Karpas-422 (cell line): Measurements from ENCODE around the gene SLC25A41. TPM values are rescaled to one million over a fixed set of nuclear protein-coding genes. Genes with fewer than 3 reads are reported as not detected.

Source experiments
- DNase-seq: peaks from one replicate; pipeline ENCODE4 v3.0.0-alpha.2; 2015
- H2AFZ ChIP-seq: fragments of 200-600 bp; sonication (generic); 2 replicates; pipeline ENCODE4 v1.6.1; 2014; ENCODE audit warnings: antibody characterized with exemption, low read length, mixed read lengths
- H3K27ac ChIP-seq: fragments of 200-600 bp; sonication (generic); 2 replicates; pipeline ENCODE4 v1.5.1; 2014; ENCODE audit warnings: mild to moderate bottlenecking, low read length, moderate library complexity
- H3K27me3 ChIP-seq: fragments of 200-600 bp; sonication (generic); 2 replicates; pipeline ENCODE4 v1.6.1; 2014; ENCODE audit warnings: low read length, mixed read lengths
- H3K36me3 ChIP-seq: fragments of 200-600 bp; sonication (generic); 2 replicates; pipeline ENCODE4 v1.6.1; 2014; ENCODE audit warnings: low read length, mixed read lengths; ENCODE audit not compliant: insufficient read depth
- H3K4me1 ChIP-seq: fragments of 200-600 bp; sonication (generic); 2 replicates; pipeline ENCODE4 v1.6.1; 2014; ENCODE audit warnings: mild to moderate bottlenecking, low read length, mixed read lengths
- H3K4me2 ChIP-seq: fragments of 200-600 bp; sonication (generic); 2 replicates; pipeline ENCODE4 v1.6.1; 2014; ENCODE audit warnings: low read length, low read depth, mild to moderate bottlenecking; ENCODE audit not compliant: poor library complexity, severe bottlenecking
- H3K4me3 ChIP-seq: fragments of 200-600 bp; sonication (generic); 2 replicates; pipeline ENCODE4 v1.5.1; 2014; ENCODE audit warnings: mild to moderate bottlenecking, antibody characterized with exemption, low read length, mixed read lengths
- H3K79me2 ChIP-seq: fragments of 200-600 bp; sonication (generic); 2 replicates; pipeline ENCODE4 v1.6.1; 2014; ENCODE audit warnings: mild to moderate bottlenecking, low read length, mixed read lengths
- H3K9ac ChIP-seq: fragments of 200-600 bp; sonication (generic); 2 replicates; pipeline ENCODE4 v1.6.0; 2014; ENCODE audit warnings: low read length
- H3K9me2 ChIP-seq: fragments of 200-600 bp; sonication (generic), shearing (Covaris generic); replicated peaks from 2 replicates; pipeline ENCODE4 v1.6.0; 2014; ENCODE audit warnings: mild to moderate bottlenecking, low read length, moderate library complexity; ENCODE audit not compliant: insufficient read depth
- H3K9me3 ChIP-seq: fragments of 300-700, 200-600 bp; sonication (generic); 2 replicates; pipeline ENCODE4 v1.6.1; 2014; ENCODE audit warnings: low read length, mixed read lengths
- H4K20me1 ChIP-seq: fragments of 200-600 bp; sonication (generic); 2 replicates; pipeline ENCODE4 v1.6.1; 2014; ENCODE audit warnings: mild to moderate bottlenecking, antibody characterized with exemption, low read length, low read depth; ENCODE audit not compliant: insufficient read depth
- total RNA-seq: library from RNA; depleted of rRNA; stranded (reverse); fragments of >200 nt; shearing (Covaris generic); gene quantifications from 2 replicates; pipeline ENCODE4 v1.2.3, GENCODE V29; 2014; ENCODE audit warnings: low replicate concordance

SLC25A41 gene
- total RNA-seq, 1 experiment from 2014 or later: 1.4 TPM

DNA sequence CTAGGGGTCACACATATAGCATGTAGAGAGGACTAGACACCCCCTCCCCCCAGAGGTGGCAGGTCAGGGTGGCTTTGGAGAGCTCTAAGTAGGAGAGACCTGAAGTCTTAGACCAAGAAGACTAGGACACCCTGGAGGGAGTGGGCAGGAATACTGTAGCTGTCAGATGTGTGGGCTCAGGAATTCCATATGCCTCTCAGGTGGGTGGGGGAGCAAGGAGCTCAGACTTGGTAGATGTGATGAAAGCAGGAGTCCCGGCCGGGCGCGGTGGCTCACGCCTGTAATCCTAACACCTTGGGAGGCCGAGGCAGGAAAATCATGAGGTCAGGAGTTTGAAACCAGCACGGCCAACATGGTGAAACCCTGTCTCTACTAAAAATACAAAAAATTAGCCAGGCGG is 32.1 kb upstream of the SLC25A41 start:
- H3K79me2 ChIP-seq: no peaks in the 10 kb centered on the region
- no peak for DNase-seq
- H3K4me2 ChIP-seq: no peak overlapping the region
- no peaks in the 10 kb centered on the region for H4K20me1 ChIP-seq
- H3K36me3 ChIP-seq: no peaks in the 10 kb centered on the region
- no peaks in the 10 kb centered on the region for H3K27me3 ChIP-seq
- H3K4me1 ChIP-seq: peaks cover 2% of the 10 kb centered on the region
- no peak overlapping the region for H3K9ac ChIP-seq
- no peaks in the 10 kb centered on the region for H3K9me2 ChIP-seq
- H2AFZ ChIP-seq: no peak overlapping the region
- no peaks in the 10 kb centered on the region for H3K9me3 ChIP-seq
- H3K4me3 ChIP-seq: no peak overlapping the region
- H3K27ac ChIP-seq: no peak overlapping the region

GRCh38 chr19:6465006-6465405 is 31.4 kb upstream of the SLC25A41 start:
- Histone ChIP-seq H4K20me1 (no peaks in the 10 kb centered on the region), H3K9me3 (no peaks in the 10 kb centered on the region), H3K9ac (no peak overlapping the region), H3K4me2 (no peak overlapping the region), H3K9me2 (no peaks in the 10 kb centered on the region), H3K27ac (no peak overlapping the region), H3K27me3 (no peaks in the 10 kb centered on the region), H3K36me3 (no peaks in the 10 kb centered on the region), H2AFZ (no peak overlapping the region), H3K79me2 (no peaks in the 10 kb centered on the region), H3K4me3 (no peak overlapping the region), H3K4me1 (peaks cover 4% of the 10 kb centered on the region)
- no peak for DNase-seq

DNA sequence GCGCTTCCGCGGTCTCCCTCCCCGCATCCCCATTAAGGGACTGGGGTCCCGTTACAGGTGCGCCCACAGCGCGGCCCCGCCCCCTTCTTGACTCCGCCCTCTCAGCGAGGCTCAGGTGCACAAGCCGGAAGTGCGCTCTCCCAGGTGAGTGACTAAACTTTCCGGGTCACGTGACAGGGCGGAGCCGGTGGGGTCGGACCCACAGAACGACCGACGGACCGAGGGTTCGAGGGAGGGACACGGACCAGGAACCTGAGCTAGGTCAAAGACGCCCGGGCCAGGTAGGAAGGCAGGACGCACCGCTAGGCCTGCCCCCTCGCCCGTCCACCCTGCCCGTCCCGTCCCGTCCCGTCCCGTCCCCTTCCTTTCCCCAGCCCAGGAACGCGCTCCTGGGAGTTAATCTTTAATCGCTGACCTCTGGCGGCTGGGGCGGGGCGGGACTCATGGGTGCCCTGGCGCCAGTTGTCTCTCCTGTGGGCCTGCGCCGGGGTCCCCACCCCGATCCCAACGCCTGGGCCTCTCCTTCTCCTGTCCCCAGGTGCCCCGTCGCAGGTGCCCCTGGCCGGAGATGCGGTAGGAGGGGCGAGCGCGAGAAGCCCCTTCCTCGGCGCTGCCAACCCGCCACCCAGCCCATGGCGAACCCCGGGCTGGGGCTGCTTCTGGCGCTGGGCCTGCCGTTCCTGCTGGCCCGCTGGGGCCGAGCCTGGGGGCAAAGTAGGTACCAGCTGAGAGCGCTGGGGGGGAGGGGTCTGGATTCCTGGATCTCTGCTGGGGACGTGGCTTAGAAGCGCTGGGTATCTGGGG is 30.7 kb upstream of the SLC25A41 start, which contains the start of gene CRB3:
Gene CRB3, plus strand, starts transcription at position 202 of the 804 bp plus-strand sequence. Its CDS starts 431 bp downstream, at position 633.
- Histone ChIP-seq H3K4me3 (no peak within 1 kb of the TSS), H3K9me3 (no peaks in the 10 kb centered on the region), H3K4me1 (peaks cover 6% of the 10 kb centered on the region), H3K27me3 (no peaks in the 10 kb centered on the region), H3K36me3 (no peaks in the 10 kb centered on the region), H3K9ac (no peak within 1 kb of the TSS), H3K9me2 (no peaks in the 10 kb centered on the region), H3K79me2 (peaks cover 1% of the 10 kb centered on the region), H3K27ac (no peak within 1 kb of the TSS), H3K4me2 (no peak within 1 kb of the TSS), H2AFZ (no peak within 1 kb of the TSS), H4K20me1 (no peaks in the 10 kb centered on the region)
- DNase-seq: no peak

DNA sequence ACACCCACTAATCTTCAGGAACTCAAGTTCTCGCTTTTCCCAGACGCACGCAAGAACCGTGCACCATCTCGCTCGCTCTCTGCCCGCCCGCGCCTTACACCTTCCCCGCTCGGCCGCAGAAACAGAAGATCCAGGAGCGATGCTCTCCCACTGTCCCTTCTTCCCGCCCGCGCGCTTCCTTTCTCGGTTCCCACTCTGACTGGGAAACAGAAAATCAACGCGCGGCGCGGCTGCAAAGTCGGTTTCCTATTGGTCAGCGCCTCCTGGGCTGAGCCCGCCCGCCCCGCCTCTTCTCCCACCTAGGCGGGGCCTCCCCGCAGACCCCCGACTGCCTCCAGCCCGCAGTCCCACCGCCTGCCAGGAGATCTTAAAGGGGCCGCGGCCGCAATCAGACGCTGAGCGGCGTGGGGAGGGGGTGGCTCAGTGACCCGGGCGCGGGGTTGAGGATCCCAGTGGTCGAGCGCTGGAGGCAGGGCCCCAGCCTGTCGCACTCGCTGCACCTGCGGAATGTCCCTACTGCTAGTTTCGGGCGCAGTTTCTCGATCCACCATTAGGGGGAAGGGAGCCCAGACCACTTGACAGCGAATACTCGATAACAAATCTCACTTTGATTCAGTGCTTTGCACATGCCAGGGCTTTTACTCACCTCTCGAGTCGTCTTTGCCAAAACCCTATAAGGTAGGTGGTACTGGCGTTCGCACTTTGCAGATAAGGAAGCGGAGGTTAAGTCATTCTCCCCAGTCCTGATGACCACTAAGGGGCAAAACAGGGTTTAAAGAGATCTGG is 26.7 kb upstream of the SLC25A41 start:
- Histone ChIP-seq H2AFZ (peak overlapping the region; percentile 72; the same call in 1 of the 2 replicates), H3K4me1 (peaks cover 26% of the 10 kb centered on the region), H3K27ac (peak overlapping the region; percentile 29; the same call in 1 of the 2 replicates), H3K27me3 (no peaks in the 10 kb centered on the region), H3K4me3 (peak overlapping the region; percentile 91), H3K9me3 (no peaks in the 10 kb centered on the region), H4K20me1 (no peaks in the 10 kb centered on the region), H3K9ac (peak overlapping the region; percentile 77), H3K36me3 (peaks cover 7% of the 10 kb centered on the region), H3K9me2 (no peaks in the 10 kb centered on the region), H3K4me2 (peak overlapping the region; percentile 84), H3K79me2 (peaks cover 10% of the 10 kb centered on the region)
- peak; percentile 99 for DNase-seq

- Histone ChIP-seq H3K36me3 (peaks cover 15% of the 10 kb centered on the region), H4K20me1 (no peaks in the 10 kb centered on the region), H3K79me2 (peaks cover 10% of the 10 kb centered on the region), H2AFZ (peak within 1 kb of the TSS; percentile 72; the same call in 1 of the 2 replicates), H3K9ac (peak within 1 kb of the TSS; percentile 77), H3K4me3 (peak within 1 kb of the TSS; percentile 91), H3K4me2 (peak within 1 kb of the TSS; percentile 84), H3K27me3 (no peaks in the 10 kb centered on the region), H3K9me3 (peaks cover 2% of the 10 kb centered on the region; the same call in 1 of the 2 replicates), H3K9me2 (no peaks in the 10 kb centered on the region), H3K4me1 (peaks cover 26% of the 10 kb centered on the region), H3K27ac (peak within 1 kb of the TSS; percentile 73)
- peak; percentile 89 for DNase-seq
These were observed 25.9 kb upstream of the SLC25A41 start, which contains the start of gene SLC25A23 for GRCh38 chr19:6459262-6460098. Gene SLC25A23, minus strand, starts transcription at chr19:6459792. Its CDS starts 164 bp downstream, at chr19:6459628.

DNA sequence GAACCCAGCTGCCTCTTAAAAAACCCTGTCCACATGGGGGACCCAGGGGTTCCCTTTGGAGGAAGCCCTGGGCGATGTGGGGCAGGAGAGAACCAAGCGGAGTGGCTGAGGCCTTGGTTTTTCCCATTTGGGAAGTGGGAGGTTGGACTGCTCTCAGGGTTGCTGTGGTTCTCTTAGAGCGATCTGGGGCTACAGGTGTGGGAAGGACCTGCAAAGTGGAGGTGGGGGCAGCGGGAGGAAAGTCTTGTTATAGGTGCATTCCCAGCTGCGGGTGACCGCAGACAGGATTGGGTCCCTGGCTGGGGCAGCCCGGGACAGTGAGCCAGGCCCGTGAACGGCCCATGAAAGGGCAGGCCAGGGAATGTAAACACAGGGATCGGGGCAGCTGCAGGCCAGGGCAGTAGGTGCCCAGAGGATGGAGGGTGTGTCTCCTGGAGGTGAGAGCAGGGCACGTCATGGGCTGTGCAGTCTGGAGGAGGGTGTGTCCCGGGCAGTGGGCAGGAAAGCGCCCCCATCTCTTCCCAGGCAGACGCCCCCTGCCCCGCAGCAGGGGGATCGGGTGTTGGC is 25.2 kb upstream of the SLC25A41 start:
- Histone ChIP-seq H3K27me3 (no peaks in the 10 kb centered on the region), H3K27ac (peak overlapping the region; percentile 73), H2AFZ (no peak overlapping the region), H3K36me3 (peaks cover 22% of the 10 kb centered on the region), H3K4me3 (peak overlapping the region; percentile 91), H4K20me1 (no peaks in the 10 kb centered on the region), H3K79me2 (peaks cover 10% of the 10 kb centered on the region), H3K9me3 (peaks cover 9% of the 10 kb centered on the region; the same call in 1 of the 2 replicates), H3K9ac (peak overlapping the region; percentile 77), H3K9me2 (no peaks in the 10 kb centered on the region), H3K4me2 (peak overlapping the region; percentile 84), H3K4me1 (peaks cover 26% of the 10 kb centered on the region)
- peak; percentile 54 for DNase-seq

DNA sequence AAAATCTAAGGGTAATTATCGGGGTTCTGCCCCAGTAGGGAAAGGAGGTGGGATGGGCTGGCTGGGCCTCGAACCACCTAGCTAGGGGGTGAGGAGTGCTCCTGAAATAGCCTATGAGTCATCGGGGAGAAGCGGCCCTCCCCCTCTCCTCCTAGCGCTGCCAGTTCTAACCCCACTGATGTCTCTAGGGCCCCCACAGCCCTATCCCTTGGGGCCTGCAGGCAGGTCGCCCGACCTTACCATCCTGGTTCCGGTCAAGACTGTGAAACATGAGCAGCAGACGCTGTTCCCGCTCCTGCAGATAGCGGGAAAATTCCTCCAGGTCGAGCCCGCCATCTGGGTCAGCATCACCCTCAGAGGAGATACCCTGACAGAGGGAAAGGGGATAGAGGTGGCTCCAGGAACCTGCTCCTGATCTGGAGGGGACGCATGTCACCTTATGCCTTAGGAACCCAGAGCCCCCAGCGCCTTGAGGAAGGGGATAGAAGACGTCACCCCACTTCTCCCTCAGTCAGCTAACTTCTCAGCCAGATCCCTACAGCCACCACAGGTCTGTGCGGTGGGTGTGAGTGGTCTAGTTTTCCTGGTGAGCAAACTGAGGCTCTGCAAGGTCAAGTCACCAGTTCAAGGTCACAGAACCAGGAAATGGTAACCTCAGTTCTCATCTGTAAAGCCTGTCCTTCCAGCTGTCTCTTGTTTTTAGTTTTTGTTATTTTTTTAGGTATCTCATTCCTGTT is 24.6 kb upstream of the SLC25A41 start:
- Histone ChIP-seq H3K4me1 (peaks cover 26% of the 10 kb centered on the region), H2AFZ (peak overlapping the region; percentile 56), H3K9me2 (no peaks in the 10 kb centered on the region), H3K36me3 (peaks cover 27% of the 10 kb centered on the region), H3K79me2 (peaks cover 10% of the 10 kb centered on the region), H3K4me3 (peak overlapping the region; percentile 91), H3K27ac (peak overlapping the region; percentile 73), H3K4me2 (peak overlapping the region; percentile 84), H4K20me1 (no peaks in the 10 kb centered on the region), H3K9ac (peak overlapping the region; percentile 77), H3K27me3 (no peaks in the 10 kb centered on the region), H3K9me3 (peaks cover 11% of the 10 kb centered on the region; the same call in 1 of the 2 replicates)
- peak; percentile 85 for DNase-seq
